MCF 10A (cell line): Measurements from ENCODE around the gene GNG11. TPM values are rescaled to one million over a fixed set of nuclear protein-coding genes. Genes with fewer than 3 reads are reported as not detected.

ENCODE experiments used
- Bru-seq: library from RNA; stranded (reverse); fragments of 400-500 nt; gene quantifications from one replicate; lab custom pipeline; 2021; lab: Mats Ljungman, UMichigan
- BruChase-seq, 2 experiments: library from RNA; stranded (reverse); fragments of 400-500 nt; gene quantifications; one replicate each; lab custom pipeline; 2021; lab: Mats Ljungman, UMichigan
- BruUV-seq: library from RNA; stranded (reverse); fragments of 400-500 nt; replicated peaks from 2 replicates; lab custom pipeline; 2021; lab: Mats Ljungman, UMichigan
- CTCF ChIA-PET: fragments of 300-600 bp; sonication (Branson Sonifier 250); formaldehyde crosslinking; extraction: SDS; loops from one replicate; lab custom pipeline; 2021; ENCODE audit warnings: antibody characterized with exemption, inconsistent platforms; lab: Yijun Ruan, JAX
- POLR2A ChIA-PET: fragments of 300-600, 350-650 bp; sonication (Branson Sonifier 250); formaldehyde crosslinking; extraction: SDS; loops from one replicate; lab custom pipeline; 2020; ENCODE audit warnings: antibody characterized with exemption, inconsistent platforms; lab: Yijun Ruan, JAX
- DNase-seq: peaks from one replicate; pipeline ENCODE4 v3.0.0-alpha.2; 2018; ENCODE audit not compliant: unreplicated experiment
- H3K27ac Mint-ChIP-seq: one replicate; pipeline ENCODE4 v1.8.0; 2022; ENCODE audit warnings: mild to moderate bottlenecking, low read depth, mixed read lengths; ENCODE audit not compliant: unreplicated experiment
- H3K27me3 Mint-ChIP-seq: one replicate; pipeline ENCODE4 v1.8.0; 2022; ENCODE audit warnings: mixed read lengths; ENCODE audit not compliant: insufficient read depth, unreplicated experiment
- H3K36me3 Mint-ChIP-seq: one replicate; pipeline ENCODE4 v1.8.0; 2022; ENCODE audit warnings: mild to moderate bottlenecking, moderate library complexity, mixed read lengths; ENCODE audit not compliant: insufficient read depth, unreplicated experiment
- H3K4me1 Mint-ChIP-seq: one replicate; pipeline ENCODE4 v1.8.0; 2022; ENCODE audit warnings: mixed read lengths; ENCODE audit not compliant: insufficient read depth, unreplicated experiment
- H3K4me3 Mint-ChIP-seq: one replicate; pipeline ENCODE4 v1.8.0; 2022; ENCODE audit warnings: mild to moderate bottlenecking, moderate library complexity, mixed read lengths; ENCODE audit not compliant: unreplicated experiment
- H3K9me3 Mint-ChIP-seq: one replicate; pipeline ENCODE4 v1.8.0; 2022; ENCODE audit warnings: mixed read lengths; ENCODE audit not compliant: unreplicated experiment
- intact Hi-C: fragments of 100-400 bp; cut with micrococcal nuclease; formaldehyde crosslinking; loops from 2 replicates; pipeline ENCODE4 v1.14.1; 2022
- long read RNA-seq: library from polyadenylated mRNA; stranded (forward); transcript quantifications from one replicate; pipeline ENCODE4 v2.0.0, GENCODE V29; 2022
- total RNA-seq: library from RNA; stranded (reverse); gene quantifications from 2 replicates; pipeline ENCODE4 v1.2.3, GENCODE V29; 2022
- TF ChIP-seq, protein P1 (sequence below): fragments of 200-600 bp; IDR thresholded peaks from one replicate; pipeline ENCODE4 v1.8.0; 2022; ENCODE audit warnings: antibody characterized with exemption, mild to moderate bottlenecking; ENCODE audit not compliant: unreplicated experiment

Gene GNG11
- 3.9 and 4.6 TPM in 2 replicates for total RNA-seq
- percentile 58 among the genes with signal in this experiment for Bru-seq, nascent RNA
- percentile 55 among the genes with signal in this experiment for BruChase-seq, experiment 1, labeled RNA remaining after a 6-hour chase
- percentile 42 among the genes with signal in this experiment for BruChase-seq, experiment 2, labeled RNA remaining after a 2-hour chase
- long read RNA-seq, transcript GNG11-201 (2 exons, 3,055 nt) = major isoform, 58 of 58 reads
- long read RNA-seq, partial matches to known transcripts = 0 of 58 reads
- long read RNA-seq, other reads (novel, unspliced or antisense) = 0 of 58 reads

DNA sequence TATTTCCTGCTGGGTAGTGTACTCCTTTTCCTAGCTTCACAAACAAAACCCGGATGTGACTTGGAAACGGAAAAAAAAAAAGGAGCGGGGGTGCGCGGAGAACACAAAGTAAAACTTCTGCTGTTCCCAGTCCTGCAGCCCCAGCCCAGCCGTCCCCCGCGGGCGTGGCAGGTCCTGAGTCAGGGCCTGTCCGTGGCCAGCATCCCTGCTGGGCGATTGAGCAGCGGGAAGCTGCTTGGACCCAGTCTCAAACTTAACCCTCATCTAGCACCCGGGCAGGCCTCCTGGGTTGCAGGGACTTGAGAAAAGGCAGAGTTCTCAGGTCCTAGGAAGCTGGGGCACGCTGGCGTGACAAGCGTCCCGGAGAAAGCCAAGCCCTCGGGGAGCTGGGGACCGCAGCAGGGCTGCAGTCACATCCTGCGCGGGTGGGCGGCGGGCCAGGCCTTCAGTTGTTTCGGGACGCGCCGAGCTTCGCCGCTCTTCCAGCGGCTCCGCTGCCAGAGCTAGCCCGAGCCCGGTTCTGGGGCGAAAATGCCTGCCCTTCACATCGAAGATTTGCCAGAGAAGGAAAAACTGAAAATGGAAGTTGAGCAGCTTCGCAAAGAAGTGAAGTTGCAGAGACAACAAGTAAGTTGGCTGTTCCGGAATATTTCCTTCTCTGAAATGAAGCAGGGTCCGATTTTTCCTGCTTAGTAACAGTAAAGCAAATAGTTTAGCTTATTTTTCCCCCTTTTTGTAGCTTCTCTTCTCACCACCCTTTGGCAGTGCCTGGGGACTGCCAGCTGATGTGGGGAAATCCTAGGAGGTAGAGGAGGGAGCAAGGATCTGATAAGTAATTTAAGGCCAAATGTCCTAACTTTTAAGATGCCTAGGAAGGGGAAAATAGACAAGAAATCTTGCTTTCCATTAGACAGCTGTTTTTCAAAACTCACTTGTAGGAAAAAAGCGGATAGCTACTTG, at the start of gene GNG11:
Gene GNG11 (plus strand): TSS at position 129 of the 960 bp plus-strand sequence. CDS start 403 bp downstream, at position 532.
- TF ChIP-seq, protein P1, sequence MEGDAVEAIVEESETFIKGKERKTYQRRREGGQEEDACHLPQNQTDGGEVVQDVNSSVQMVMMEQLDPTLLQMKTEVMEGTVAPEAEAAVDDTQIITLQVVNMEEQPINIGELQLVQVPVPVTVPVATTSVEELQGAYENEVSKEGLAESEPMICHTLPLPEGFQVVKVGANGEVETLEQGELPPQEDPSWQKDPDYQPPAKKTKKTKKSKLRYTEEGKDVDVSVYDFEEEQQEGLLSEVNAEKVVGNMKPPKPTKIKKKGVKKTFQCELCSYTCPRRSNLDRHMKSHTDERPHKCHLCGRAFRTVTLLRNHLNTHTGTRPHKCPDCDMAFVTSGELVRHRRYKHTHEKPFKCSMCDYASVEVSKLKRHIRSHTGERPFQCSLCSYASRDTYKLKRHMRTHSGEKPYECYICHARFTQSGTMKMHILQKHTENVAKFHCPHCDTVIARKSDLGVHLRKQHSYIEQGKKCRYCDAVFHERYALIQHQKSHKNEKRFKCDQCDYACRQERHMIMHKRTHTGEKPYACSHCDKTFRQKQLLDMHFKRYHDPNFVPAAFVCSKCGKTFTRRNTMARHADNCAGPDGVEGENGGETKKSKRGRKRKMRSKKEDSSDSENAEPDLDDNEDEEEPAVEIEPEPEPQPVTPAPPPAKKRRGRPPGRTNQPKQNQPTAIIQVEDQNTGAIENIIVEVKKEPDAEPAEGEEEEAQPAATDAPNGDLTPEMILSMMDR = no peak
- no peaks in the 10 kb centered on the region for H3K27me3 Mint-ChIP-seq
- intact Hi-C loops = loop anchor here (5.0 to 10.0 kb wide), 2 partner anchors 80 to 207 kb away; partner anchors contain the start of gene BET1
- H3K4me3 Mint-ChIP-seq = peak within 1 kb of the TSS; percentile 76
- peaks cover 4% of the 10 kb centered on the region for H3K36me3 Mint-ChIP-seq
- H3K27ac Mint-ChIP-seq = peak within 1 kb of the TSS; percentile 75
- no peaks in the 10 kb centered on the region for H3K9me3 Mint-ChIP-seq
- DNase-seq = peak; percentile 72
- ChIA-PET CTCF (interaction anchor here (0.5 to 1.5 kb wide), 12 partner anchors 10 to 1767 kb away, joined by 3 to 7 read pairs (median 3); partner anchors contain the start of gene GNGT1), POLR2A (interaction anchor here (0.6 to 1.4 kb wide), 6 partner anchors 10 to 1686 kb away, joined by 3 to 7 read pairs (median 4); no protein-coding TSS in a partner anchor)
- peaks cover 8% of the 10 kb centered on the region for H3K4me1 Mint-ChIP-seq
- BruUV-seq = TSS peak; percentile 41

DNA sequence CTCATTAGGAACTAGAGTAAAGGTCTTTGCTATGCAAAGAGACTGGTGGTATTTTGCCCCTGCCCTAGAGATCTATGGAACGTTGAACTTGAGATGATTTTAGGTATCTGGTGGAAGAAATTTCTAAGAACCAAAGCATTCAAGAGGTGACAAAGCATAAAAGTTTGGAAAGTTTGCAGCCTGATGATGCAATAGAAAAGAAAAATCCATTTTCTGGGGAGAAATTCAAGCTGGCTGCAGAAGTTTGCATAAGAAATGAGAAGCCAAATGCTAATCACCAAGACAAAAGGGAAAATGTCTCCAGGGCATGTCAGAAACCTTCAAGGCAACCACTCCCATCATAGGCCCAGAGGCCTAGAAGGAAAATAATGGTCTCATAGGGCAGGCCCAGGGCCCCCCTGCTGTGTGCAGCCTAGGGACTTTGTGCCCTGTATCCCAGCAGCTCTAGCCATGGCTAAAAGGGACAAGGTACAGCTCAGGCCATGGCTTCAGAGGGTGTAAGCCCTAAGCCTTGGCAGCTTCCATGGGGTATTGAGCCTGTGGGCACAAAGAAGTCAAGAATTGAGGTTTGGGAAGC, 47.4 kb upstream of the GNG11 start:
- H3K9me3 Mint-ChIP-seq = no peaks in the 10 kb centered on the region
- intact Hi-C loops = no loop called here
- H3K27ac Mint-ChIP-seq = no peak overlapping the region
- H3K4me1 Mint-ChIP-seq = no peaks in the 10 kb centered on the region
- no peaks in the 10 kb centered on the region for H3K27me3 Mint-ChIP-seq
- ChIA-PET CTCF (no interaction called here), POLR2A (no interaction called here)
- DNase-seq = no peak
- no peak overlapping the region for H3K4me3 Mint-ChIP-seq
- TF ChIP-seq, protein P1 = no peak
- H3K36me3 Mint-ChIP-seq = no peaks in the 10 kb centered on the region
- no TSS peak for BruUV-seq

DNA sequence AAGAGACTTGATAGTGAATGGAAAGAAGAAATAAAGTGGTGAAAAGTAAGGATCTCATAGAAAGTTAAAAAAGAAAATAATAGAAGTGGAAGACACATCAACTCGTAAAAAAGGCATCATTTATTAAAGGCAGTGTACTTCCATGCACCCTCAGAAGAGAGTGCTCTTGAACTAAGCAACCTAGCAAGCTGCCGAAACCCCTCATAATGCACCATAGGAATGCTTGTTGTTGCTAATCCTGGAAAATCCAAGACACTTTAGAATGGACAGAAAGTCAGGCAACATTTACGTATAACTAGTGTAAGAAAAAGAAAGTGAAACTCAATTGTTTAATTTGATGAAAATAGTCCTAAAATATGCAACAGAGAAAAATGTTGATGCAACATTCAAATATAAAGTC, 43.8 kb upstream of the GNG11 start:
- no peak overlapping the region for H3K4me3 Mint-ChIP-seq
- BruUV-seq = no TSS peak
- no peaks in the 10 kb centered on the region for H3K27me3 Mint-ChIP-seq
- intact Hi-C loops = no loop called here
- H3K27ac Mint-ChIP-seq = no peak overlapping the region
- CTCF ChIA-PET = no interaction called here
- H3K9me3 Mint-ChIP-seq = peaks cover 12% of the 10 kb centered on the region
- H3K36me3 Mint-ChIP-seq = no peaks in the 10 kb centered on the region
- H3K4me1 Mint-ChIP-seq = no peaks in the 10 kb centered on the region
- no peak for DNase-seq
- TF ChIP-seq, protein P1 = no peak
- POLR2A ChIA-PET = no interaction called here
